HepG2 (cell line): ENCODE measurements around the gene TNS4. TPM values are rescaled to one million over a fixed set of nuclear protein-coding genes. Genes with fewer than 3 reads are reported as not detected.
A peak's percentile ranks its signal among the peaks of the same experiment; 100 is the strongest.

Experiments used
- CSRNP2 ChIP-seq: sonication (generic); formaldehyde crosslinking; conservative IDR thresholded peaks from 2 replicates; pipeline ENCODE4 v1.8.0; 2022; ENCODE audit warnings: low read depth, missing genetic modification reagents
- MBD4 ChIP-seq: IDR thresholded peaks from 2 replicates; pipeline ENCODE4 v1.6.1; 2012; ENCODE audit warnings: low read length, inconsistent platforms, borderline replicate concordance
- MTA1 ChIP-seq: sonication (generic); formaldehyde crosslinking; IDR thresholded peaks from 2 replicates; pipeline ENCODE4 v1.4.0; 2020; ENCODE audit warnings: missing genetic modification reagents, mild to moderate bottlenecking, borderline replicate concordance
- ZBTB40 ChIP-seq, 2 experiments: fragments of 450-650 bp in 1 of 2; sonication (generic) in 1 of 2; formaldehyde crosslinking in 1 of 2; IDR thresholded peaks; 2 replicates each; pipeline versions ENCODE4 v1.6.1 to v1.8.0; 2016 to 2022; ENCODE audit warnings: antibody characterized with exemption in 1 of 2, mild to moderate bottlenecking in 1 of 2, missing genetic modification reagents in 1 of 2
- ZNF224 ChIP-seq: sonication (generic); formaldehyde crosslinking; IDR thresholded peaks from 2 replicates; pipeline ENCODE4 v1.5.0; 2020; ENCODE audit warnings: mild to moderate bottlenecking, missing genetic modification reagents
- ZNF451 ChIP-seq: sonication (generic); formaldehyde crosslinking; IDR thresholded peaks from 2 replicates; pipeline ENCODE4 v1.5.0; 2020; ENCODE audit warnings: mild to moderate bottlenecking, missing genetic modification reagents
- ZNF589 ChIP-seq: sonication (generic); formaldehyde crosslinking; conservative IDR thresholded peaks from 2 replicates; pipeline ENCODE4 v1.8.0; 2022; ENCODE audit warnings: mild to moderate bottlenecking, moderate library complexity, missing genetic modification reagents
- ZNF672 ChIP-seq: sonication (generic); formaldehyde crosslinking; IDR thresholded peaks from 2 replicates; pipeline ENCODE4 v1.8.1; 2022; ENCODE audit warnings: missing genetic modification reagents
- polyA plus RNA-seq, 8 experiments: library from polyadenylated mRNA; depleted of rRNA in 3 of 8; stranded (reverse) in 7 of 8; unstranded in 1 of 8; fragments of >200 nt; fragmentation: Illumina TruSeq in 4 of 8; extraction: Trizol in 4 of 8; gene quantifications; 2 replicates each; pipeline versions ENCODE4 v1.2.1 to v1.2.3, GENCODE V29; 2011 to 2016; ENCODE audit warnings: low read depth in 4 of 8, missing spikeins in 1 of 8, mixed read lengths in 1 of 8; ENCODE audit not compliant: insufficient read depth in 1 of 8
- total RNA-seq, 5 experiments: library from RNA; depleted of rRNA; stranded (reverse); fragments of >200 nt; fragmentation: Illumina TruSeq; extraction: Trizol; gene quantifications; 2 replicates each; pipeline ENCODE4 v1.2.3, GENCODE V29; 2016; ENCODE audit warnings: low read depth in 1 of 5
- TF ChIP-seq, protein P1 (sequence below): IDR thresholded peaks from 2 replicates; pipeline ENCODE4 v1.4.0; 2020; ENCODE audit warnings: mild to moderate bottlenecking, missing genetic modification reagents
- TF ChIP-seq, protein P2 (sequence below): sonication (generic); formaldehyde crosslinking; IDR thresholded peaks from 2 replicates; pipeline ENCODE4 v1.4.0; 2020; ENCODE audit warnings: missing genetic modification reagents, borderline replicate concordance

Gene TNS4
- total and polyA plus RNA-seq, 2 of the 13 experiments (the other 11 are each of a cell fraction or from before 2014, with no cell fraction given), result 0.58 to 2.1 TPM

- TF ChIP-seq, protein P1, sequence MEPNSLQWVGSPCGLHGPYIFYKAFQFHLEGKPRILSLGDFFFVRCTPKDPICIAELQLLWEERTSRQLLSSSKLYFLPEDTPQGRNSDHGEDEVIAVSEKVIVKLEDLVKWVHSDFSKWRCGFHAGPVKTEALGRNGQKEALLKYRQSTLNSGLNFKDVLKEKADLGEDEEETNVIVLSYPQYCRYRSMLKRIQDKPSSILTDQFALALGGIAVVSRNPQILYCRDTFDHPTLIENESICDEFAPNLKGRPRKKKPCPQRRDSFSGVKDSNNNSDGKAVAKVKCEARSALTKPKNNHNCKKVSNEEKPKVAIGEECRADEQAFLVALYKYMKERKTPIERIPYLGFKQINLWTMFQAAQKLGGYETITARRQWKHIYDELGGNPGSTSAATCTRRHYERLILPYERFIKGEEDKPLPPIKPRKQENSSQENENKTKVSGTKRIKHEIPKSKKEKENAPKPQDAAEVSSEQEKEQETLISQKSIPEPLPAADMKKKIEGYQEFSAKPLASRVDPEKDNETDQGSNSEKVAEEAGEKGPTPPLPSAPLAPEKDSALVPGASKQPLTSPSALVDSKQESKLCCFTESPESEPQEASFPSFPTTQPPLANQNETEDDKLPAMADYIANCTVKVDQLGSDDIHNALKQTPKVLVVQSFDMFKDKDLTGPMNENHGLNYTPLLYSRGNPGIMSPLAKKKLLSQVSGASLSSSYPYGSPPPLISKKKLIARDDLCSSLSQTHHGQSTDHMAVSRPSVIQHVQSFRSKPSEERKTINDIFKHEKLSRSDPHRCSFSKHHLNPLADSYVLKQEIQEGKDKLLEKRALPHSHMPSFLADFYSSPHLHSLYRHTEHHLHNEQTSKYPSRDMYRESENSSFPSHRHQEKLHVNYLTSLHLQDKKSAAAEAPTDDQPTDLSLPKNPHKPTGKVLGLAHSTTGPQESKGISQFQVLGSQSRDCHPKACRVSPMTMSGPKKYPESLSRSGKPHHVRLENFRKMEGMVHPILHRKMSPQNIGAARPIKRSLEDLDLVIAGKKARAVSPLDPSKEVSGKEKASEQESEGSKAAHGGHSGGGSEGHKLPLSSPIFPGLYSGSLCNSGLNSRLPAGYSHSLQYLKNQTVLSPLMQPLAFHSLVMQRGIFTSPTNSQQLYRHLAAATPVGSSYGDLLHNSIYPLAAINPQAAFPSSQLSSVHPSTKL, result peak; percentile 55
- TF ChIP-seq ZNF224 (CRISPR knock-in tag) (0 out of 2 replicates have a peak, but pooled peaks have one; percentile 84), ZNF672 (peak; percentile 90; the same call in 1 of the 2 replicates), MBD4 (no peak), MTA1 (CRISPR knock-in tag) (peak; percentile 79; the same call in 1 of the 2 replicates), ZBTB40 (IDR thresholded peaks at IDR 0.05) (no peak), ZBTB40 (CRISPR knock-in tag; IDR thresholded peaks at IDR 0.05) (peak; percentile 69; the same call in 1 of the 2 replicates), CSRNP2 (CRISPR knock-in tag) (peak; percentile 95), ZNF589 (peak; percentile 96), ZNF451 (CRISPR knock-in tag) (peak; percentile 94)
- TF ChIP-seq, protein P2, sequence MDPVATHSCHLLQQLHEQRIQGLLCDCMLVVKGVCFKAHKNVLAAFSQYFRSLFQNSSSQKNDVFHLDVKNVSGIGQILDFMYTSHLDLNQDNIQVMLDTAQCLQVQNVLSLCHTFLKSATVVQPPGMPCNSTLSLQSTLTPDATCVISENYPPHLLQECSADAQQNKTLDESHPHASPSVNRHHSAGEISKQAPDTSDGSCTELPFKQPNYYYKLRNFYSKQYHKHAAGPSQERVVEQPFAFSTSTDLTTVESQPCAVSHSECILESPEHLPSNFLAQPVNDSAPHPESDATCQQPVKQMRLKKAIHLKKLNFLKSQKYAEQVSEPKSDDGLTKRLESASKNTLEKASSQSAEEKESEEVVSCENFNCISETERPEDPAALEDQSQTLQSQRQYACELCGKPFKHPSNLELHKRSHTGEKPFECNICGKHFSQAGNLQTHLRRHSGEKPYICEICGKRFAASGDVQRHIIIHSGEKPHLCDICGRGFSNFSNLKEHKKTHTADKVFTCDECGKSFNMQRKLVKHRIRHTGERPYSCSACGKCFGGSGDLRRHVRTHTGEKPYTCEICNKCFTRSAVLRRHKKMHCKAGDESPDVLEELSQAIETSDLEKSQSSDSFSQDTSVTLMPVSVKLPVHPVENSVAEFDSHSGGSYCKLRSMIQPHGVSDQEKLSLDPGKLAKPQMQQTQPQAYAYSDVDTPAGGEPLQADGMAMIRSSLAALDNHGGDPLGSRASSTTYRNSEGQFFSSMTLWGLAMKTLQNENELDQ (CRISPR knock-in tag), result 0 out of 2 replicates have a peak, but pooled peaks have one; percentile 57
Measured at GRCh38 chr17:40443196-40443987, 58.0 kb downstream of the TNS4 start, which contains the start of gene IGFBP4 (continued).
